OCI-M2 (cell line): ENCODE measurements around the gene SPOPL.

Source experiments
- DNase-seq: peaks from one replicate; lab custom pipeline; 2025; ENCODE audit not compliant: unreplicated experiment; lab: John Stamatoyannopoulos, UW

The SPOPL gene

GRCh38 chr2:138596403-138596802, 94.8 kb downstream of the SPOPL start:
- no peak for DNase-seq

GRCh38 chr2:138600732-138601457, 99.3 kb downstream of the SPOPL start:
- DNase-seq, result no peak

- no peak for DNase-seq
These were observed 100.0 kb downstream of the SPOPL start for GRCh38 chr2:138601458-138602165.

- DNase-seq, result no peak
These were observed 100.5 kb downstream of the SPOPL start for GRCh38 chr2:138602166-138602460.

- no peak for DNase-seq
These were observed 106.2 kb downstream of the SPOPL start for GRCh38 chr2:138607746-138608145.

GRCh38 chr2:138609446-138609845, 107.9 kb downstream of the SPOPL start:
- no peak for DNase-seq

GRCh38 chr2:138610201-138610953, 108.8 kb downstream of the SPOPL start:
- no peak for DNase-seq

- DNase-seq, result no peak
These were observed 113.7 kb downstream of the SPOPL start for GRCh38 chr2:138615257-138615656.

GRCh38 chr2:138617026-138617425, 115.5 kb downstream of the SPOPL start:
- no peak for DNase-seq

- no peak for DNase-seq
These were observed 117.4 kb downstream of the SPOPL start for GRCh38 chr2:138618971-138619370.

- no peak for DNase-seq
These were observed 118.9 kb downstream of the SPOPL start for GRCh38 chr2:138620431-138620830.

- no peak for DNase-seq
These were observed 119.6 kb downstream of the SPOPL start for GRCh38 chr2:138621139-138621538.

- no peak for DNase-seq
These were observed 121.0 kb downstream of the SPOPL start for GRCh38 chr2:138622613-138623012.
